Activated T-cell treated with anti-CD3 and anti-CD28 coated beads, Interleukin-2, amount 50 U/mL, for 48 hours (primary cell): ENCODE measurements around the gene UCHL3.
"Not testable (repeated sequence)": the region's sequence is repeated elsewhere in the genome, so short reads cannot be mapped to it uniquely, and the experiment has no call there.

Source experiments
- DNase-seq, 2 experiments: peaks; one replicate each; pipeline ENCODE4 v3.0.0-alpha.2; 2020

Gene UCHL3

GRCh38 chr13:75549262-75550158 lies at the start of gene UCHL3:
UCHL3 (plus strand) TSS chr13:75549791; CDS start chr13:75549821, 30 bp downstream.
- DNase-seq: peak; percentile 98 to 99

- no peak for DNase-seq
Observed at GRCh38 chr13:75505327-75505726, 44.3 kb upstream of the UCHL3 start.

GRCh38 chr13:75506018-75506417 lies 43.6 kb upstream of the UCHL3 start:
- DNase-seq: no peak

GRCh38 chr13:75507027-75508001 lies 42.3 kb upstream of the UCHL3 start:
- DNase-seq: no peak

GRCh38 chr13:75508002-75508548 lies 41.5 kb upstream of the UCHL3 start:
- DNase-seq: no peak

- DNase-seq: no peak
Observed at GRCh38 chr13:75511051-75511625, 38.5 kb upstream of the UCHL3 start.

GRCh38 chr13:75512253-75512652 lies 37.3 kb upstream of the UCHL3 start:
- no peak for DNase-seq

- no peak for DNase-seq
Observed at GRCh38 chr13:75513271-75513670, 36.3 kb upstream of the UCHL3 start.

- no peak for DNase-seq
Observed at GRCh38 chr13:75514080-75514995, 35.3 kb upstream of the UCHL3 start.

GRCh38 chr13:75518439-75519088 lies 31.0 kb upstream of the UCHL3 start:
- DNase-seq: no peak

- no peak for DNase-seq
Observed at GRCh38 chr13:75521956-75522355, 27.6 kb upstream of the UCHL3 start.

GRCh38 chr13:75530549-75530961 lies 19.0 kb upstream of the UCHL3 start:
- DNase-seq: no peak

GRCh38 chr13:75533861-75534260 lies 15.7 kb upstream of the UCHL3 start:
- DNase-seq: no peak

GRCh38 chr13:75537401-75538365 lies 11.9 kb upstream of the UCHL3 start, which contains the start of gene COMMD6:
COMMD6 (minus strand) TSS chr13:75537841; CDS start chr13:75537805, 36 bp downstream.
- DNase-seq: peak; percentile 83 to 84

- DNase-seq: no peak
Observed at GRCh38 chr13:75541287-75541686, 8.3 kb upstream of the UCHL3 start.

GRCh38 chr13:75541961-75542360 lies 7.6 kb upstream of the UCHL3 start:
- no peak for DNase-seq

- no peak for DNase-seq
Observed at GRCh38 chr13:75544681-75545330, 4.8 kb upstream of the UCHL3 start.

- not testable (repeated sequence) for DNase-seq
Observed at GRCh38 chr13:75545386-75545785, 4.2 kb upstream of the UCHL3 start.

- DNase-seq: no peak
Observed at GRCh38 chr13:75547917-75548316, 1.7 kb upstream of the UCHL3 start.
